HepG2 (cell line): ENCODE results near the gene COL9A1. TPM values are rescaled to one million over a fixed set of nuclear protein-coding genes. Genes with fewer than 3 reads are reported as not detected.

Experiments
- HNRNPH1 ChIP-seq: fragments of 200-400 bp; formaldehyde crosslinking; optimal IDR thresholded peaks from 2 replicates; pipeline ENCODE3; 2017; ENCODE audit warnings: mild to moderate bottlenecking, low read depth, low read length
- HOXA5 ChIP-seq: sonication (generic); formaldehyde crosslinking; IDR thresholded peaks from 2 replicates; pipeline ENCODE4 v1.4.0; 2020; ENCODE audit warnings: missing genetic modification reagents
- KLF11 ChIP-seq: IDR thresholded peaks from 2 replicates; pipeline ENCODE4 v1.6.1; 2016; ENCODE audit warnings: missing compliant biosample characterization
- MXI1 ChIP-seq: IDR thresholded peaks from 3 replicates; pipeline ENCODE4 v1.6.1; 2012; ENCODE audit warnings: low read depth, low read length, inconsistent platforms, borderline replicate concordance
- PAWR ChIP-seq: sonication (generic); formaldehyde crosslinking; IDR thresholded peaks from 2 replicates; pipeline ENCODE4 v1.4.0; 2020; ENCODE audit warnings: missing genetic modification reagents, mild to moderate bottlenecking, borderline replicate concordance
- TFDP2 ChIP-seq: sonication (generic); formaldehyde crosslinking; IDR thresholded peaks from 2 replicates; pipeline ENCODE4 v1.4.0; 2020; ENCODE audit warnings: missing genetic modification reagents
- U2AF1 ChIP-seq: fragments of 200-400 bp; formaldehyde crosslinking; optimal IDR thresholded peaks from 2 replicates; pipeline ENCODE3; 2017; ENCODE audit warnings: mild to moderate bottlenecking, low read depth, low read length
- ZBTB20 ChIP-seq: sonication (generic); formaldehyde crosslinking; IDR thresholded peaks from 2 replicates; pipeline ENCODE4 v1.8.1; 2023; ENCODE audit warnings: missing genetic modification reagents, low read depth, mild to moderate bottlenecking, borderline replicate concordance
- ZBTB49 ChIP-seq: sonication (generic); formaldehyde crosslinking; IDR thresholded peaks from 2 replicates; pipeline ENCODE4 v1.4.0; 2020; ENCODE audit warnings: missing genetic modification reagents, borderline replicate concordance
- ZMYM2 ChIP-seq: sonication (generic); formaldehyde crosslinking; IDR thresholded peaks from 2 replicates; pipeline ENCODE4 v1.8.0; 2022; ENCODE audit warnings: mild to moderate bottlenecking, missing genetic modification reagents
- ZMYM3 ChIP-seq: sonication (generic); formaldehyde crosslinking; IDR thresholded peaks from 2 replicates; pipeline ENCODE4 v1.5.1; 2020; ENCODE audit warnings: mild to moderate bottlenecking, missing genetic modification reagents
- polyA plus RNA-seq, 8 experiments: library from polyadenylated mRNA; depleted of rRNA in 3 of 8; stranded (reverse) in 7 of 8; unstranded in 1 of 8; fragments of >200 nt; fragmentation: Illumina TruSeq in 4 of 8; extraction: Trizol in 4 of 8; gene quantifications; 2 replicates each; pipeline versions ENCODE4 v1.2.1 to v1.2.3, GENCODE V29; 2011 to 2016; ENCODE audit warnings: low read depth in 4 of 8, missing spikeins in 1 of 8, mixed read lengths in 1 of 8; ENCODE audit not compliant: insufficient read depth in 1 of 8
- total RNA-seq, 5 experiments: library from RNA; depleted of rRNA; stranded (reverse); fragments of >200 nt; fragmentation: Illumina TruSeq; extraction: Trizol; gene quantifications; 2 replicates each; pipeline ENCODE4 v1.2.3, GENCODE V29; 2016; ENCODE audit warnings: low read depth in 1 of 5

The COL9A1 gene
- total and polyA plus RNA-seq, 2 of the 13 experiments (the other 11 are each of a cell fraction or from before 2014, with no cell fraction given): 0.08 TPM; not detected in 1

GRCh38 chr6:70216767-70217166 lies 86.1 kb downstream of the COL9A1 start (continued):
- TF ChIP-seq ZBTB20 (CRISPR knock-in tag) (no peak), KLF11 (CRISPR knock-in tag) (no peak), HNRNPH1 (no peak), ZMYM3 (CRISPR knock-in tag) (no peak), ZBTB49 (no peak), TFDP2 (CRISPR knock-in tag) (no peak), HOXA5 (no peak), PAWR (CRISPR knock-in tag) (no peak), MXI1 (no peak), U2AF1 (no peak), ZMYM2 (CRISPR knock-in tag) (no peak)
